CD8-positive, alpha-beta memory T cell (primary cell): ENCODE measurements around the gene SPSB3. TPM values are rescaled to one million over a fixed set of nuclear protein-coding genes. Genes with fewer than 3 reads are reported as not detected.

Experiments
- CTCF ChIA-PET: fragments of 350-600 bp; sonication (Branson Sonifier 250); formaldehyde crosslinking; loops from one replicate; lab custom pipeline; 2021; ENCODE audit warnings: antibody characterized with exemption; lab: Charles Lee
- POLR2A ChIA-PET: fragments of 350-600 bp; sonication (Branson Sonifier 250); formaldehyde crosslinking; loops from one replicate; lab custom pipeline; 2021; ENCODE audit warnings: antibody characterized with exemption; lab: Charles Lee
- DNase-seq, 5 donors: peaks; one replicate each; pipeline versions ENCODE4 v3.0.0 to v3.0.0-alpha.2; 2020 to 2022; ENCODE audit warnings: mixed read lengths in 1 of 5
- H3K27ac ChIP-seq: one replicate; pipeline ENCODE4 v1.7.0; 2013; ENCODE audit warnings: low read depth, mild to moderate bottlenecking, low read length, moderate library complexity
- H3K27me3 ChIP-seq: 2 replicates; pipeline ENCODE4 v1.7.0; 2013; ENCODE audit warnings: low read length, mild to moderate bottlenecking; ENCODE audit not compliant: insufficient read depth, poor library complexity, severe bottlenecking
- H3K36me3 ChIP-seq: 2 replicates; pipeline ENCODE4 v1.7.0; 2013; ENCODE audit warnings: mild to moderate bottlenecking, low read length, moderate library complexity; ENCODE audit not compliant: insufficient read depth
- H3K4me1 ChIP-seq: 2 replicates; pipeline ENCODE4 v1.7.0; 2013; ENCODE audit warnings: mild to moderate bottlenecking, low read length, moderate library complexity; ENCODE audit not compliant: insufficient read depth
- H3K4me3 ChIP-seq: 2 replicates; pipeline ENCODE4 v1.7.0; 2013; ENCODE audit warnings: mild to moderate bottlenecking, low read length
- H3K9me3 ChIP-seq: 2 replicates; pipeline ENCODE4 v1.7.0; 2013; ENCODE audit warnings: mild to moderate bottlenecking, low read length
- H3K27ac Mint-ChIP-seq, 8 donors: one replicate each; pipeline ENCODE4 v1.8.0; 2020 to 2021; ENCODE audit warnings: mixed read lengths in 8 of 8, mild to moderate bottlenecking in 6 of 8, inconsistent platforms in 3 of 8, moderate library complexity in 3 of 8
- H3K27me3 Mint-ChIP-seq, 2 donors: one replicate each; pipeline ENCODE4 v1.8.0; 2020 to 2021; ENCODE audit warnings: mixed read lengths in 2 of 2, mild to moderate bottlenecking in 1 of 2, moderate library complexity in 1 of 2
- H3K36me3 Mint-ChIP-seq, 3 donors: one replicate each; pipeline ENCODE4 v1.8.0; 2020 to 2021; ENCODE audit warnings: mixed read lengths in 3 of 3, inconsistent platforms in 1 of 3, mild to moderate bottlenecking in 1 of 3
- H3K4me1 Mint-ChIP-seq, 3 donors: one replicate each; pipeline ENCODE4 v1.8.0; 2020 to 2021; ENCODE audit warnings: mixed read lengths in 3 of 3, inconsistent platforms in 1 of 3, mild to moderate bottlenecking in 1 of 3
- H3K4me3 Mint-ChIP-seq, 7 donors: one replicate each; pipeline ENCODE4 v1.8.0; 2020 to 2021; ENCODE audit warnings: mixed read lengths in 7 of 7, mild to moderate bottlenecking in 6 of 7, moderate library complexity in 4 of 7, inconsistent platforms in 2 of 7
- H3K9me3 Mint-ChIP-seq, 5 donors: one replicate each; pipeline ENCODE4 v1.8.0; 2020 to 2022; ENCODE audit warnings: mixed read lengths in 5 of 5, mild to moderate bottlenecking in 3 of 5, moderate library complexity in 2 of 5, inconsistent platforms in 1 of 5
- polyA plus RNA-seq: library from polyadenylated mRNA; unstranded; fragments of 300-500 nt; fragmentation: Illumina TruSeq; gene quantifications from one replicate; pipeline ENCODE4 v1.2.3, GENCODE V29; 2021
- total RNA-seq, 2 experiments: library from RNA; stranded (reverse); gene quantifications; one replicate each; pipeline ENCODE4 v1.2.3, GENCODE V29; 2021

SPSB3 gene
- total and polyA plus RNA-seq, 3 experiments from 2014 or later = 30.6 to 63.9 (median 31.5) TPM

DNA sequence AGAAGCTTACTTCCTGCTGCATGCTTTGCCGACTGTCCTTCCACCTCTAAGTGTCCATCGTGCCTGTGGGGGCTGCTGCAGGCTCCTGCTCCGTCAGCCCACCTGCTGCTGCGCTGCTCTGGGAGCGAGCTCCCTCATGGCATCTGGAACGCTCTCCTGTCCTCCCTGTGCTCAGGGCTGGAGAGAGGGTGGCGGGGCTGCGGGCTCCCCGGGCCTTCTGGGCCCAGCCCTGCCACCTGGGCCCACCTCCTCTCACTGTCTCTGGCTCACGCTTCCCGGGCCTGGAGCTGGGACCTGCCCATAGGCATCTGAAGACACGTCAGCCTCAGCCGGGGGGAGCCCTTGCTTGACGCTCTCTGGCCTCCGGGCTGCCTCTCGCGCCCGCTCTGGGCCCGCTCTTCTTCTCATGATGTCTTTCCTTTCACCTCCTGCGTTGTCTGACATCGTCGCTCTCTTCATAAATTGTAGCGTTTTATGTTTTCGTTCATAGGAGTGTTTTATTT, 38.0 kb downstream of the SPSB3 start:
- no peak for DNase-seq
- no peaks in the 10 kb centered on the region for H3K27me3 Mint-ChIP-seq
- H3K27ac Mint-ChIP-seq = no peak overlapping the region
- H3K9me3 ChIP-seq = no peaks in the 10 kb centered on the region
- H3K36me3 ChIP-seq = peaks cover 11% of the 10 kb centered on the region
- H3K4me1 ChIP-seq = no peaks in the 10 kb centered on the region
- no peaks in the 10 kb centered on the region for H3K4me1 Mint-ChIP-seq
- no peaks in the 10 kb centered on the region for H3K9me3 Mint-ChIP-seq
- POLR2A ChIA-PET = no interaction called here
- H3K4me3 Mint-ChIP-seq = no peak overlapping the region
- H3K27ac ChIP-seq = no peak overlapping the region
- H3K27me3 ChIP-seq = no peaks in the 10 kb centered on the region
- peaks cover 0 to 56% (median 4%) of the 10 kb centered on the region in 3 donors for H3K36me3 Mint-ChIP-seq
- CTCF ChIA-PET = no interaction called here
- no peak overlapping the region for H3K4me3 ChIP-seq

DNA sequence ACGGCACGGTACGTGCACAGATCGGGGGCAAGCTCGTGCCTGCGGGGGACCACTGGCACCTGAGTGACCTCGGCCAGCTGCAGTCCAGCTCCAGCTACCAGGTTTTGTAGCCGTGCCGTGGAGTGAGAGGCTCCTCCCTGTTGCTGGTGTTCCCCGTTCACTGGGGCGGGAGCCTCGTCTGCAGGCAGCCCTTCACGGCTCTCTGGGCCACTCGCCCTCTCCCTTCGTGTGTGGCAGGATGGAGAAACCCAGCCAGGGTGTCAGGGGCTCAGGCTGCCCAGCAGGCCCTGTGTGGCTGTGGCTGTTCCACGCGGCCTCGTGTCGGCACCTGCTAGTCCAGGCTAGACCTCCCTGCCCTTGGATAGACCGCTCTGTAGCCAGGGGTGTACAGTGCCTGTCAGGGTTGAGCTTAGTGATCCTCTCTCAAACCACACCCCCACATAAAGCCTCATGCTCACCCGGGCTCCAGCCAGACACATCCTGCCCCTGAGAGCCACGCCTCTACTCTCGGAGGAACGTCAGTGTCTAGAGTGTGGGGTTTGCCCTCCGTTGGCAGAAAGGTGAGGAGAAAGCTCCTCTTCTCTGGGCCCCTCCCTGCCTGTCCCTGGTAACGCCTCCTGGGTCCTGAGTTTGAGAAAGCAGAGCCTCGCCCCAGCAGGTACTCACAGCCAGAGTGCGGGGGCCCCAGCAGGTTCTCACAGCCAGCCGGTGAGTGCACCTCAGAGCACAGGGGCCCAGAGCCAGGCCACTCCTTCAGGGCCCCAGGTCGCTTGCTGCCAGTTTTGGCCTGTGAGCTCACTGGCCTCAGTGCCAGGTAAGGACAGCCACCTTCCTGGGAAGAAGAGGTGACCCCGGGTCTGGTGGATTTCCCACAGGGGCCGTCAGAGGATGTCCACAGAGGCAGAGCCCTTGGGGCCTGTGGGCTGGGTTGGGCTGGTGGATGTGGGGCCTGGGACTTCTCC, 38.7 kb downstream of the SPSB3 start:
- H3K27ac ChIP-seq = no peak overlapping the region
- Mint-ChIP-seq H3K36me3 (peaks cover 0 to 49% (median 4%) of the 10 kb centered on the region in 3 donors), H3K9me3 (no peaks in the 10 kb centered on the region), H3K4me3 (no peak overlapping the region), H3K27ac (no peak overlapping the region), H3K4me1 (no peaks in the 10 kb centered on the region), H3K27me3 (no peaks in the 10 kb centered on the region)
- ChIA-PET POLR2A (no interaction called here), CTCF (no interaction called here)
- no peak for DNase-seq
- no peaks in the 10 kb centered on the region for H3K27me3 ChIP-seq
- peaks cover 6% of the 10 kb centered on the region for H3K36me3 ChIP-seq
- no peak overlapping the region for H3K4me3 ChIP-seq
- no peaks in the 10 kb centered on the region for H3K4me1 ChIP-seq
- H3K9me3 ChIP-seq = no peaks in the 10 kb centered on the region

DNA sequence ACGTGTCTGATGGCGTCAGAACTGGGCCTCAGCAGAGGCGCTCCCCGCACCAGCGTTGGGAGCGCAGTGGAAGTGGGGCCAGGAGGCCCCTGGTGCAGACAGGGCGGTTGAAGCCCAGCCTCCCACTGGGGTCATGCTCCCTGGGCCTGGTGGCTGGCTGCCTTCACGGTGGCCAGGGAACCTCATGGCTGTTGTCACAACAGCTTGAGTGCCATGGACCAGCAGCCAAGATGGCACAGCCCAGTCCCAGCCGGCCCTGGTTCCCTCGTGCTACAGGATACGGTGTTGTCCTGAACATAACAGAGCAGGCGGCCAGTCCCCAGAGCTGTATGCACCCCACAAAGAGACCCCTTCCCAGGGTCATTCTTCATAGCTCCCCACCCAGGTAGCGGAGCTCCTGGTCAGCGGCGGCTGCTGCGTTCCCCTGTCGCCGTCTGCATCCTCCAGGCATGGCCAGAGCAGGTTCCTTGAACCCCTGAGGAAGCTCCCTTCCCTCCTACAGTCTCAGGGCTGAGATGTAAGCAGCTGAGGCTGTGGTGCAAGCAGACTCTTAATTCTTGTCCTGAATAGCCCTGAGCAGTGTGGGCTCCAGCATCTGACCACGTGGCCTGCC, 40.7 kb downstream of the SPSB3 start:
- CTCF ChIA-PET = no interaction called here
- H3K4me3 Mint-ChIP-seq = no peak overlapping the region

DNA sequence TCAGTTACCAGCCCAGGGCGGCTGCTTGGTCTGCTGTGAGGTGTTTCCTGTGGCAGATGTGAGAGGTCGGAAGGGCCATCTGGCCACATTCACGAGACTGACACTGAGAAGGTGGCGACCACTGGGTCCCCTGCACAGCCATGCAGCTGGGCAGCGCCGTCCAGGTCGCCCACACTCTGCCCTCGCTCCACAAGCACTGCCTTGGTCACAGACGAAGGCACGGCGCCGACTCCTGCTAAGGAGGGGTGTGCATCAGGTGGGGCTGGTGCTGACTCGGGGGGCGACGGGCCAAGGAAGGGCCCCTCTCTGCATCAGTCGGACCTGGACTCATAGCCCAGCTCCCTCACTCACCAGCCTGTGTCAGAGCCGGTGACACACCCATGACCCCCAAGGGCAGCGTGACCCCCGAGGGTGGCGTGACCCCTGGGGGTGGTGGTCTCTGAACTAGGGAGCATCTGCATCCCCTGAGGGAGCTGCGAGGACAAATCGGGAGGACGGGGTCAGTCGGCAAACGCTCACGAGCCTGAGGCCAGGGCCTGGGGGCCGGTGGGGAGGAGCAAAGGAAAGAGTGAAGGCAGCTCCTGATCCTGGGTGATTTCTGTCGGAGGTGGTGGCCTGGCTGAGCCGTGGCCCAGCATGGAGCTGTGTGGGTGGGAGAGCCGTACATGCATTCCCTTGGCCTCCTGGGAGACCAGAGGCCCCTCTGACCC, 41.4 kb downstream of the SPSB3 start:
- H3K4me3 ChIP-seq = no peak overlapping the region
- H3K4me1 ChIP-seq = no peaks in the 10 kb centered on the region
- DNase-seq = no peak
- Mint-ChIP-seq H3K36me3 (peaks cover 0 to 31% (median 4%) of the 10 kb centered on the region in 3 donors), H3K27ac (peak overlapping the region in 1 of 8 donors; percentile 63), H3K9me3 (no peaks in the 10 kb centered on the region), H3K4me1 (no peaks in the 10 kb centered on the region), H3K27me3 (no peaks in the 10 kb centered on the region), H3K4me3 (no peak overlapping the region)
- no peak overlapping the region for H3K27ac ChIP-seq
- no peaks in the 10 kb centered on the region for H3K36me3 ChIP-seq
- POLR2A ChIA-PET = no interaction called here
- no peaks in the 10 kb centered on the region for H3K27me3 ChIP-seq
- CTCF ChIA-PET = no interaction called here
- H3K9me3 ChIP-seq = no peaks in the 10 kb centered on the region

More for the DNA sequence above, 40.7 kb downstream of the SPSB3 start:
- H3K36me3 ChIP-seq = no peaks in the 10 kb centered on the region
- no peaks in the 10 kb centered on the region for H3K9me3 Mint-ChIP-seq
- peaks cover 0 to 33% (median 4%) of the 10 kb centered on the region in 3 donors for H3K36me3 Mint-ChIP-seq
- no peak overlapping the region for H3K27ac Mint-ChIP-seq
- no peaks in the 10 kb centered on the region for H3K27me3 Mint-ChIP-seq
- H3K4me1 Mint-ChIP-seq = no peaks in the 10 kb centered on the region
- H3K27ac ChIP-seq = no peak overlapping the region
- POLR2A ChIA-PET = no interaction called here
- no peak for DNase-seq
- H3K4me1 ChIP-seq = no peaks in the 10 kb centered on the region
- no peaks in the 10 kb centered on the region for H3K27me3 ChIP-seq
- H3K9me3 ChIP-seq = no peaks in the 10 kb centered on the region
- no peak overlapping the region for H3K4me3 ChIP-seq

DNA sequence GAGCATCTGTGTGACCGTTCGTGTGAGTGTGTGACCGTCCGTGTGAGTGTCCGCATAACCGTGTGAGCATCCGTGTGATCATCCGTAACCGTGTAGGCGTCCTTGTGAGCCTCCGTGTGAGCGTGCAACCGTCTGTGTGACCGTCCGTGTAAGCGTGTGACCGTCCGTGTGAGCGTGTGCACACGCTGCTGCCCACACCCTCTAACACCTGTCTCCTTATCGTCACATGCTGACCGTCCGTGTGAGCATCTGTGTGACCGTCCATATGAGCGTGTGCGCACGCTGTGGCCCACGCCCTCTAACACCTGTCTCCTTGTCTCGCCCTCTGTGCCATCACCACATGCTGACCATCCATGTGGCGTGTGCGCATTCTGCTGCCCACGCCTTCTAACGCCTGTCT, 42.1 kb downstream of the SPSB3 start:
- H3K9me3 ChIP-seq = no peaks in the 10 kb centered on the region
- H3K36me3 ChIP-seq = no peaks in the 10 kb centered on the region
- no peaks in the 10 kb centered on the region for H3K27me3 ChIP-seq
- no peaks in the 10 kb centered on the region for H3K4me1 ChIP-seq
- POLR2A ChIA-PET = no interaction called here
- CTCF ChIA-PET = no interaction called here
- no peak for DNase-seq
- H3K4me3 ChIP-seq = no peak overlapping the region
- Mint-ChIP-seq H3K27ac (no peak overlapping the region), H3K9me3 (no peaks in the 10 kb centered on the region), H3K27me3 (no peaks in the 10 kb centered on the region), H3K36me3 (peaks cover 0 to 25% (median 4%) of the 10 kb centered on the region in 3 donors), H3K4me1 (no peaks in the 10 kb centered on the region), H3K4me3 (no peak overlapping the region)
- no peak overlapping the region for H3K27ac ChIP-seq

DNA sequence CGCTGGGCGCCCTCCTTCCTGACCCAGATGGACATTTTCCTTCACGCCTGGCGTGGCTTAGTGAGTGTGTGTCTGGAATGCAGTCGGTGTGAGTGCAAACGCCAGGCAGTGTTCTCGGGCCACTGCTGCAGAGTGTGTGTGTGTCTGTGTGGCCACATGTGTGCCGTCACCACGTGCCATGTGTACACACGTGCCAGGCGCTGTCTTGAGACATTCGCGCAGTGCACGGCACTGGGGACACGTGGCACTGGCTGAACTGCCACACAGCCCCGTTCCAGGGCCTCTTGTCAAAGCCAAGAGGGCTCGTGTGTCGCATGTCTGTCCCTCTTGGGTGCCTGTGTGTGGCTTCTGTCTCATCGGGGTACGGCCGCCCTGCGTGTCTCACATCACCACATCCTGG, 47.6 kb downstream of the SPSB3 start:
- no peak overlapping the region for H3K4me3 ChIP-seq
- no peaks in the 10 kb centered on the region for H3K9me3 ChIP-seq
- POLR2A ChIA-PET = no interaction called here
- no peak for DNase-seq
- no peaks in the 10 kb centered on the region for H3K4me1 ChIP-seq
- CTCF ChIA-PET = no interaction called here
- no peaks in the 10 kb centered on the region for H3K27me3 ChIP-seq
- Mint-ChIP-seq H3K9me3 (no peaks in the 10 kb centered on the region), H3K4me3 (no peak overlapping the region), H3K27me3 (no peaks in the 10 kb centered on the region), H3K36me3 (peaks cover 0 to 30% (median 3%) of the 10 kb centered on the region in 3 donors), H3K4me1 (peaks cover 0 to 4% (median 0%) of the 10 kb centered on the region in 3 donors), H3K27ac (peak overlapping the region in 1 of 8 donors; percentile 28)
- peaks cover 7% of the 10 kb centered on the region for H3K36me3 ChIP-seq
- H3K27ac ChIP-seq = no peak overlapping the region

DNA sequence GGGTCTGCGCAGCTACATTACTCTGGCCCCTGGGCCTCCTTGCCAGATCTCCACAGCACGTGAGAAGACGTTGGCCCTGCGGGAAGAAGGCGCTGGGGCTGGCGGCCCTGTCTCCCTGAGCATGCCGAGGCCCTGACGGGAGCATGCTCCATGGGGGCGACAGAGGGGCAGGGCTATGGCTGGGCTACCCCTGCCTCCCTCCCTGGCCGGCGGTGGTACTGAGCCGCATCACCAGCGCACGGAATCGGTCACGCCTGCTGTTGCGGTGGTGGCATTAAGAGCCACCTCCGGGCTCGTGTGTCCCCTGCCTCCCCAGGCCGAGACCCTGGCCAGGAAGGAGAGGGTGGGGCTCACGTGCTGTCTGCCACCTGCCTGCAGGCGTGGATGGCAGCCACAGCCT, 48.2 kb downstream of the SPSB3 start:
- POLR2A ChIA-PET = no interaction called here
- H3K36me3 ChIP-seq = peaks cover 7% of the 10 kb centered on the region
- no peak overlapping the region for H3K4me3 ChIP-seq
- H3K27ac ChIP-seq = no peak overlapping the region
- no peaks in the 10 kb centered on the region for H3K9me3 ChIP-seq
- no peaks in the 10 kb centered on the region for H3K27me3 Mint-ChIP-seq
- H3K9me3 Mint-ChIP-seq = no peaks in the 10 kb centered on the region
- H3K27ac Mint-ChIP-seq = peak overlapping the region in 1 of 8 donors; percentile 28
- no peak for DNase-seq
- no peaks in the 10 kb centered on the region for H3K27me3 ChIP-seq
- H3K36me3 Mint-ChIP-seq = peaks cover 0 to 37% (median 3%) of the 10 kb centered on the region in 3 donors
- H3K4me1 Mint-ChIP-seq = peaks cover 0 to 4% (median 0%) of the 10 kb centered on the region in 3 donors
- no peaks in the 10 kb centered on the region for H3K4me1 ChIP-seq
- no peak overlapping the region for H3K4me3 Mint-ChIP-seq
- CTCF ChIA-PET = no interaction called here
